Measurements from ENCODE around the gene WWOX. TPM values are rescaled to one million over a fixed set of nuclear protein-coding genes. Genes with fewer than 3 reads are reported as not detected.

The WWOX gene
- total and polyA plus RNA-seq, 2 of the 8 experiments (the other 6 are each of a cell fraction or from before 2014, with no cell fraction given) = 5.4 to 16.7 TPM

DNA sequence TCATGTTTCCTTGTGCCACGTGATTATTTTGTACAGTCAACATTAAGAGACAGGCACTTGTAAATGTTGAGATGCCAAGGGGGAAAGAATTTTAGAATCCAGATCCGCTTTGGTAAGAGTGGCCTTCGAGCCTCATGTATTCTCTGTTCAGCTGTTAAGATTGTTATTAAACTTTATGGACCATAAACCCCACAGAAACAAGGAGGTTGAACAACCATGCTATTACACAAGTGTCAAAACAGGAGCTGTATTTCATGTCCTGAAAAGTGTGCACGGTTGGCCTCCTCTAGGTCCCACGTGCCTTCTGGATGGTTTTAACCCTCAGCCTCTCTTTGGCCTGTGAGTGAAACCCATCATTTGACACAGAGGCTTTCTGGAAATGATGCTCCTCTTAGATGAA lies 809.8 kb downstream of the WWOX start (continued):
- TF ChIP-seq, protein P1, sequence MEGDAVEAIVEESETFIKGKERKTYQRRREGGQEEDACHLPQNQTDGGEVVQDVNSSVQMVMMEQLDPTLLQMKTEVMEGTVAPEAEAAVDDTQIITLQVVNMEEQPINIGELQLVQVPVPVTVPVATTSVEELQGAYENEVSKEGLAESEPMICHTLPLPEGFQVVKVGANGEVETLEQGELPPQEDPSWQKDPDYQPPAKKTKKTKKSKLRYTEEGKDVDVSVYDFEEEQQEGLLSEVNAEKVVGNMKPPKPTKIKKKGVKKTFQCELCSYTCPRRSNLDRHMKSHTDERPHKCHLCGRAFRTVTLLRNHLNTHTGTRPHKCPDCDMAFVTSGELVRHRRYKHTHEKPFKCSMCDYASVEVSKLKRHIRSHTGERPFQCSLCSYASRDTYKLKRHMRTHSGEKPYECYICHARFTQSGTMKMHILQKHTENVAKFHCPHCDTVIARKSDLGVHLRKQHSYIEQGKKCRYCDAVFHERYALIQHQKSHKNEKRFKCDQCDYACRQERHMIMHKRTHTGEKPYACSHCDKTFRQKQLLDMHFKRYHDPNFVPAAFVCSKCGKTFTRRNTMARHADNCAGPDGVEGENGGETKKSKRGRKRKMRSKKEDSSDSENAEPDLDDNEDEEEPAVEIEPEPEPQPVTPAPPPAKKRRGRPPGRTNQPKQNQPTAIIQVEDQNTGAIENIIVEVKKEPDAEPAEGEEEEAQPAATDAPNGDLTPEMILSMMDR (IDR thresholded peaks at IDR 0.05; ENCODE audit: control extremely low read depth in 1 of 3, insufficient read depth in 1 of 3, low read depth in 1 of 3, low read length in 3 of 3) = no peak
- TF ChIP-seq PHF8 (conservative IDR thresholded peaks at IDR 0.05; ENCODE audit: low read depth, low read length) (no peak), TAF1 (IDR thresholded peaks at IDR 0.05; ENCODE audit: low read depth, low read length) (no peak)

Data from H1 (cell line).